CD4-positive, alpha-beta T cell treated with Interleukin-17A for 1 hour (primary cell): ENCODE measurements around the gene TMEM98.
"Not testable (repeated sequence)": the region's sequence is repeated elsewhere in the genome, so short reads cannot be mapped to it uniquely, and the experiment has no call there.

Experiments
- DNase-seq: peaks from one replicate; pipeline ENCODE4 v3.0.0-alpha.2; 2020

The TMEM98 gene

GRCh38 chr17:32944248-32945020 is 16.5 kb downstream of the TMEM98 start:
- no peak for DNase-seq

GRCh38 chr17:32946375-32947135 is 18.6 kb downstream of the TMEM98 start:
- no peak for DNase-seq

GRCh38 chr17:32947736-32948135 is 19.8 kb downstream of the TMEM98 start:
- no peak for DNase-seq

GRCh38 chr17:32949181-32949580 is 21.2 kb downstream of the TMEM98 start:
- DNase-seq: no peak

GRCh38 chr17:32952491-32952890 is 24.5 kb downstream of the TMEM98 start:
- DNase-seq: not testable (repeated sequence)

GRCh38 chr17:32953045-32953444 is 25.1 kb downstream of the TMEM98 start:
- no peak for DNase-seq

- DNase-seq: no peak
Measured at GRCh38 chr17:32953857-32954256, 25.9 kb downstream of the TMEM98 start.

- DNase-seq: no peak
Measured at GRCh38 chr17:32954477-32954876, 26.5 kb downstream of the TMEM98 start.

GRCh38 chr17:32955155-32955554 is 27.2 kb downstream of the TMEM98 start:
- no peak for DNase-seq

GRCh38 chr17:32956240-32956970 is 28.5 kb downstream of the TMEM98 start:
- DNase-seq: no peak

- no peak for DNase-seq
Measured at GRCh38 chr17:32958418-32958817, 30.5 kb downstream of the TMEM98 start.

GRCh38 chr17:32960815-32961214 is 32.9 kb downstream of the TMEM98 start:
- no peak for DNase-seq

- DNase-seq: no peak
Measured at GRCh38 chr17:32962320-32962711, 34.4 kb downstream of the TMEM98 start.

GRCh38 chr17:32964541-32964940 is 36.6 kb downstream of the TMEM98 start:
- DNase-seq: no peak

- not testable (repeated sequence) for DNase-seq
Measured at GRCh38 chr17:32969231-32969630, 41.3 kb downstream of the TMEM98 start.

GRCh38 chr17:32970281-32970680 is 42.3 kb downstream of the TMEM98 start:
- no peak for DNase-seq

- DNase-seq: no peak
Measured at GRCh38 chr17:32971171-32971570, 43.2 kb downstream of the TMEM98 start.

- no peak for DNase-seq
Measured at GRCh38 chr17:32976131-32976530, 48.2 kb downstream of the TMEM98 start.

- DNase-seq: no peak
Measured at GRCh38 chr17:32976605-32977004, 48.7 kb downstream of the TMEM98 start.

GRCh38 chr17:32980230-32980629 is 52.3 kb downstream of the TMEM98 start:
- no peak for DNase-seq

- DNase-seq: not testable (repeated sequence)
Measured at GRCh38 chr17:32981611-32982010, 53.7 kb downstream of the TMEM98 start.

GRCh38 chr17:32985050-32985756 is 57.2 kb downstream of the TMEM98 start:
- DNase-seq: no peak

GRCh38 chr17:32987453-32987805 is 59.5 kb downstream of the TMEM98 start:
- not testable (repeated sequence) for DNase-seq
